ENCODE data around the gene GOLGA6C. TPM values are rescaled to one million over a fixed set of nuclear protein-coding genes. Genes with fewer than 3 reads are reported as not detected.
"Not testable (repeated sequence)": the region's sequence is repeated elsewhere in the genome, so short reads cannot be mapped to it uniquely, and the experiment has no call there.

GOLGA6C gene
- total and polyA plus RNA-seq, 8 donors, result not detected

DNA sequence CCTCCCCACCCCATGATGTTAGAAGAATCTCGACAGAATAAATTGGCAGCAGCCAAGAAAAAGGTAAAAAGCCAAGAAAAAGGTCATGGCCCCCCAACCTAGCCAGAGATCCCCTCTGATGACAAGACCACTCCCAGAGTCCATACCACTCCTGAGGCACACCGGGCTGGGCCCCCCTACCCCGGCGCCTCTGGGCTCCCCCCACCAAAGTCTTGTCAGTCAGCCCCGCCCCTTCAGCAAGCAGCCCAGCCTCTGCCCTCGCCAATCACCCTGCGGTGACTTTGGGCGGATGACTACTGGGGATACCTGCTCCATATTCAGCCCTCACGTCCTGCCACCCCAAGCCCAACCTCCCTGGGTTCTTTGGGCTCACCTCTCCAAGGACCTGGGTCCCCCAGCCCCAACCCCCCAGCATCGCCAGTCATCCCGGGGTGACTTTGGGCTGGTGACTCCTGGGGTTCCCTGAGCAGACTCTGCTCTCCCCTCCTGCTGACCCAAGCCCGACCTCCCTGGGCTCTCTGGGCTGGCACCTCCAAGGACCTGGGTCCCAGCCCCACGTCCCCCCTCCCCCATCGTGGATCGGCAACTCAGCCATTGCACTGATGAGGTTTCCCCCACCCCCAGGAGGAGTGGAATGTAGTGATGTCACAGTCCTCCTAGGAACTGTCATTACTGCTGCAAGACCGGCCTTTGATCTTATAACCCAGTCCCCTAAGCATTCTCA lies 648 bp downstream of the GOLGA6C start:
- DNase-seq; H3K27ac ChIP-seq; ATAC-seq; H3K27me3 ChIP-seq; intact Hi-C loops (cut with DNase I); H3K9me3 ChIP-seq; H3K4me1 ChIP-seq; H3K36me3 ChIP-seq; H3K4me3 ChIP-seq: not testable (repeated sequence)

DNA sequence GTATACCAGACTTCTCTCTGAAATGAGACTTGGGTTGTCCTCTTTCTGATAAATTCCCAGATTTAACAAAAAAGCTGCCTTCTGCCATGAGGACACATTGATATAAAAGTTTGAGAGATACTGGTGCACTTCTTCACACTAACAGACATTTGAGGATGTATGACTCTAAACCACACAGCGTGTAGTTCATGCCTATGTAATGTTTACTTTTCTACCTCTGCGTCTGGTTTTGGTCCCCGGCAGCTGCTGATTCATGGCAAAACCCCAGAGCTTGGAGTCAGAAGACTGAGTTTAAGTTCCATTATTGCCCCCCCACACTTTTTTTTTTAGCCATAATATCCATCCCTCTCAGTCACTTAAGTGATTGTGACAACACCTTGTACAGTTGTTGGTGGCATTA lies 1.7 kb downstream of the GOLGA6C start:
- H3K27ac ChIP-seq; H3K9me3 ChIP-seq; H3K36me3 ChIP-seq; H3K4me3 ChIP-seq; H3K4me1 ChIP-seq; DNase-seq; ATAC-seq; intact Hi-C loops (cut with DNase I); H3K27me3 ChIP-seq: not testable (repeated sequence)

DNA sequence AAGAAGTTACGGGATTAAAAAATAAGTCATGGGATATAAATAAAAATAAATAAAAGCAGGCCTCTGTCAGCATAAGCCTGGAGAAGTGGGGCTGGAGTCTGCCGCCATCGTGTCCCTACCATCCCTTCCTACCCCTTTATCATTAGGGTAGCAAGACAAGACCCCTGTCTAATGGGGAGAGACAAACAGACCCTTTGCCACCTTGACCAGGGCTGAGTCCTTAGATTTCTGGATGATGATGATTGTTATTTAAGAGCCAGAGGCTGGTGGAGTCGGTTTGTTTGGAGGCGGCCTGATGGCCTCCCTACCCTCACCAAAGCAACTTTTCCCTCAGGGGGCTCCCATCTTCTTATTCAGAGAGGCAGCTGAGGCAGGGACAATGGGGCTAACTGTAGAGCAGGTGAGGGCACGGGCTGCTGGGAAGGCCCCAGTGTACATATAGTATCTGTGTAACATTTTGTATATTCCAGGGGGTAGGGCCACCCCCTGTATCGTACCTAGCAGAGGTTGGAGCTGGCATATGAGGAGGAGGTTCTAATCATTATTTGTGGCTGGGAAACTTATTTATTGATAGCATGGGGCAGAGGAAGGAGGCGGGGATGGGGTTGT lies 15.7 kb downstream of the GOLGA6C start:
- DNase-seq; H3K36me3 ChIP-seq; H3K4me3 ChIP-seq; ATAC-seq; H3K9me3 ChIP-seq; H3K27ac ChIP-seq; H3K27me3 ChIP-seq; H3K4me1 ChIP-seq; intact Hi-C loops (cut with DNase I): not testable (repeated sequence)

DNA sequence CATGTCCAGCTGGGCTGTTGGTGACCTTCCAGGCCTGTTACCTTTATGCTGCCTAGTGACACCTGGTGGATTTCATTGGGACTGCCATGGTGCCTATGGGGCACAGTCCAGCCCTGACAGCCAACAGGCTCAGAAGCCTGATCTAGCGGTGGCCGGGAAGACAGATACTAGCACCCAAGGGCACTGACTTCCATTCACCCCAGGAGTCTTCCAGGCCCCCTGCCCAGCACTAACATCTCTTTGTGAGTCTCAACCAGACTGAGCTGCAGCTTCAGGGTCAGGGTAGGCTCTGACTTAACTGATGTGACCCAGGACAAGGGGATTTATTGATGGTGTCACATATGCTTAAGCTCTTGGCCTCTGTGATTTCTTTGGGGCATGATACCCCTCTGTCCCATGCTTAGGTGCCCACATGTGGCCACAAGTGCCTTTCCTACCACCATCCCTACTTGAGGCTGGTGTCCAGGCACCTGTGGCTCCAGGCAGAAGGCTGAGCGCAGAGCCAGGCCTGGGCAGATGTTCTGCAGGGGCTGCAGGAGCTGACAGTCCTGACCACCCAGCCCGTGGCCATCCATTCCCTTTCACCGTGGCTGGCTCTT lies 16.5 kb downstream of the GOLGA6C start:
- intact Hi-C loops (cut with DNase I); H3K4me3 ChIP-seq; H3K27ac ChIP-seq; H3K9me3 ChIP-seq; H3K36me3 ChIP-seq; H3K4me1 ChIP-seq; H3K27me3 ChIP-seq: not testable (repeated sequence)
- DNase-seq, result peak in 3 of 4 donors; percentile 37 to 70 (median 67)
- TF ChIP-seq, protein P1, sequence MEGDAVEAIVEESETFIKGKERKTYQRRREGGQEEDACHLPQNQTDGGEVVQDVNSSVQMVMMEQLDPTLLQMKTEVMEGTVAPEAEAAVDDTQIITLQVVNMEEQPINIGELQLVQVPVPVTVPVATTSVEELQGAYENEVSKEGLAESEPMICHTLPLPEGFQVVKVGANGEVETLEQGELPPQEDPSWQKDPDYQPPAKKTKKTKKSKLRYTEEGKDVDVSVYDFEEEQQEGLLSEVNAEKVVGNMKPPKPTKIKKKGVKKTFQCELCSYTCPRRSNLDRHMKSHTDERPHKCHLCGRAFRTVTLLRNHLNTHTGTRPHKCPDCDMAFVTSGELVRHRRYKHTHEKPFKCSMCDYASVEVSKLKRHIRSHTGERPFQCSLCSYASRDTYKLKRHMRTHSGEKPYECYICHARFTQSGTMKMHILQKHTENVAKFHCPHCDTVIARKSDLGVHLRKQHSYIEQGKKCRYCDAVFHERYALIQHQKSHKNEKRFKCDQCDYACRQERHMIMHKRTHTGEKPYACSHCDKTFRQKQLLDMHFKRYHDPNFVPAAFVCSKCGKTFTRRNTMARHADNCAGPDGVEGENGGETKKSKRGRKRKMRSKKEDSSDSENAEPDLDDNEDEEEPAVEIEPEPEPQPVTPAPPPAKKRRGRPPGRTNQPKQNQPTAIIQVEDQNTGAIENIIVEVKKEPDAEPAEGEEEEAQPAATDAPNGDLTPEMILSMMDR (IDR thresholded peaks at IDR 0.05), result peak; percentile 62 to 74
- peak; percentile 100 for ATAC-seq

DNA sequence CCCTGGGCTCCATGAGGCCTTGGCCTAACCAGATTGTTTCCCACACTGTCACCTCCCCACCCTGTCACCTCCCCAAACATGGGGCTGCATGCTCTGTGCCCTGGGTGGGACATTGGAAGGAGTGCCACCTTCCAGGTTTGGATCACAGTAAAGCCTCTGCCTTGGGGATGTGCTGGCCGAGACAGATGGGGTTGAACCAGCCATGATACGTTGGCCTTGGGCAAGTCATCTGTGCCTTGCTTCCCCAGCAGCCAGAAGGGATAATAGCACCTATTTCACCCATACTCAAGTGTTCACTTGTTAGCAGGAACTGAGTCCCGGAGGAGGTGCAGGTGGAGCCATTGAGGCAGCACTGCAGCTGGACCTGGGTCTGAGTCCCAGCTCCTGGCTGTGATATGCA lies 17.5 kb downstream of the GOLGA6C start:
- H3K4me3 ChIP-seq; H3K27me3 ChIP-seq; H3K36me3 ChIP-seq; H3K4me1 ChIP-seq; H3K9me3 ChIP-seq; H3K27ac ChIP-seq; ATAC-seq; intact Hi-C loops (cut with DNase I): not testable (repeated sequence)
- DNase-seq, result peak in 1 of 4 donors; percentile 34

DNA sequence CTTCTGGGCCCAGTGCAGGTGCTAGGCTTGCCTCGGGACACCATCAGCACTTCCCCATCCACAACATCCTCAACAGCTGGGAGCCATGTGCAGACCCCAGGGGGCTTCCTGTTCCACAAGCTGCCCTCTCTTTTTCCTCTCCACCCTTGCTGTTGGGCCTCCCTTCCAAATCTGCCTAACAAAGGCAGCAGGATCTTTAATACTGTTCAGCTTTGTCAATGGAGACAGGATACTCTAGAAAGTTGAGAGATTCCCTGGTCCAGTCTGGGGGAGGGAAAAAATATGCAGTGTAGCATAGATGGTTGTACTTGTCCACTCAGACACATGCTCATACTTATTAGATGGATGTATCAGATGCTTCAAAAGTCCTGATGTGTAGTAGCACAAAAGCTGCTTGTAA lies 20.4 kb downstream of the GOLGA6C start:
- H3K27me3 ChIP-seq; ATAC-seq; H3K27ac ChIP-seq; H3K4me1 ChIP-seq; H3K36me3 ChIP-seq; H3K4me3 ChIP-seq; H3K9me3 ChIP-seq; DNase-seq; intact Hi-C loops (cut with DNase I): not testable (repeated sequence)

DNA sequence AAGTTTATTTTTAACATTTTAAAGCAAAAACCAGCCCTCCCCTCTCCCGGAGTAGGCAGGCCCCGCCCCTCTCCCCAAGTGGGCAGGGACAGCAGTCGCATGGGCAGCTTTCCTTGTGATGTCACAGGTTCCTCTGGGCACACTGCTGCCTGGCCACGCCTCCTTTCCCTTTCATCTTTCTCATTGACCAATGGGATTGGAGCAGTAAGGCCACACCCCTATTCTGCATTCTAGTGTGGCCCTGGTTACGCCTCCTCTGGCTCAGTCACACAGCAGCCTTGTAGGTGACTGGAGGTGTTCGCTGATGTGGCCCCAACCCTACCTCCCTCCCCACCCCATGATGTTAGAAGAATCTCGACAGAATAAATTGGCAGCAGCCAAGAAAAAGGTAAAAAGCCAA lies 24.4 kb downstream of the GOLGA6C start, which contains the start of gene GOLGA6D:
Gene GOLGA6D (plus strand): TSS at position 264 of the 400 bp plus-strand sequence. CDS start 41 bp downstream, at position 305.
- H3K9me3 ChIP-seq; H3K27me3 ChIP-seq; H3K36me3 ChIP-seq; H3K27ac ChIP-seq; H3K4me1 ChIP-seq; ATAC-seq; DNase-seq; intact Hi-C loops (cut with DNase I); H3K4me3 ChIP-seq: not testable (repeated sequence)

DNA sequence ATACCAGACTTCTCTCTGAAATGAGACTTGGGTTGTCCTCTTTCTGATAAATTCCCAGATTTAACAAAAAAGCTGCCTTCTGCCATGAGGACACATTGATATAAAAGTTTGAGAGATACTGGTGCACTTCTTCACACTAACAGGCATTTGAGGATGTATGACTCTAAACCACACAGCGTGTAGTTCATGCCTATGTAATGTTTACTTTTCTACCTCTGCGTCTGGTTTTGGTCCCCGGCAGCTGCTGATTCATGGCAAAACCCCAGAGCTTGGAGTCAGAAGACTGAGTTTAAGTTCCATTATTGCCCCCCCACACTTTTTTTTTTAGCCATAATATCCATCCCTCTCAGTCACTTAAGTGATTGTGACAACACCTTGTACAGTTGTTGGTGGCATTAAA lies 26.0 kb downstream of the GOLGA6C start:
- DNase-seq; ATAC-seq; H3K4me3 ChIP-seq; H3K9me3 ChIP-seq; intact Hi-C loops (cut with DNase I); H3K27me3 ChIP-seq; H3K27ac ChIP-seq; H3K4me1 ChIP-seq; H3K36me3 ChIP-seq: not testable (repeated sequence)

DNA sequence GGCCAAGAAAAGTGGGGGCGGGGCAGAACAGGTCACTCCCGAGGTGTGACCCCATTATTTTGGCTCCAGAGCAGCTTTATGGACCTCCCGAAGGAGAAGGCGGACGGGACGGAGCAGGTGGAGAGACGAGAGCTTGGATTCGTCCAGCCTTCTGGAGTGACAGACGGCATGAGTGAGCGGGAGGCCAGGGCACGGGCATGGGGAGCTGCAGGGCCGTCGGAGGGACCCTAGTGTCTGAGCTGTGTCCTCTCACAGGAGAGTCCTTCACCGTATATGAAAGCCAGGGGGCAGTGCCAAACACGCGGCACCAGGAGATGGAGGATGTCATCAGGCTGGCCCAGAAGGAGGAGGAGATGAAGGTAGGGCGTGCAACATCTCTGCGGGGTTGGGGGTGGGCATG lies 35.5 kb downstream of the GOLGA6C start:
- ATAC-seq; H3K9me3 ChIP-seq; H3K4me1 ChIP-seq; H3K36me3 ChIP-seq; intact Hi-C loops (cut with DNase I); H3K27me3 ChIP-seq; H3K27ac ChIP-seq; DNase-seq; H3K4me3 ChIP-seq: not testable (repeated sequence)

DNA sequence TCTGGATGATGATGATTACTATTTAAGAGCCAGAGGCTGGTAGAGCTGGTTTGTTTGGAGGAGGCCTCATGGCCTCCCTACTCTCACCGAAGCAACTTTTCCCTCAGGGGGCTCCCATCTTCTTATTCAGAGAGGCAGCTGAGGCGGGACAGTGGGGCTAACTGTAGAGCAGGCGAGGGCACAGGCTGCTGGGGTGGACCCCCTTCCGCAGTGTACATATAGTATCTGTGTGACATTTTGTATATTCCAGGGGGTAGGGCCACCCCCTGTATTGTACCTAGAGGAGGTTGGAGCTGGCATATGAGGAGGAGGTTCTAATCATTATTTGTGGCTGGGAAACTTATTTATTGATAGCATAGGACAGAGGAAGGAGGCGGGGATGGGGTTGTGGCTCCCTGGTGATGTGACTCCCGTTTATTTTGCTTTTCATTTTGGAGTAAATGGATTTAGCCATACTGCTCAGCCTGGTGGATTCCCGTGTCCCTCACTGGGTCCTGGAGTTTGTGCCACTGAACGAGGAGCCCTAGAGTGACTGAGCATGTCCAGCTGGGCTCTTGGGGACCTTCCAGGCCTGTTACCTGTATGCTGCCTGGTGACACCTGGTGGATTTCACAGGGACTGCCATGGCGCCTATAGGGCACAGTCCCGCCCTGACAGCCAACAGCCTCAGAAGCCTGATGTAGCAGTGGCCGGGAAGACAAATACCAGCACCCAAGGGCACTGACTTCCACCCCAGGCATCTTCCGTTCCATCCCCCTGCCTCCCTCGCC lies 40.6 kb downstream of the GOLGA6C start:
- DNase-seq; H3K27ac ChIP-seq; intact Hi-C loops (cut with DNase I); H3K4me1 ChIP-seq; H3K36me3 ChIP-seq; H3K4me3 ChIP-seq; H3K27me3 ChIP-seq; H3K9me3 ChIP-seq: not testable (repeated sequence)
- ATAC-seq, result peak; percentile 99
